Ishikawa (cell line): ENCODE results near the gene DDX47.

Experiments used
- CEBPB ChIP-seq: IDR thresholded peaks from 2 replicates; pipeline ENCODE4 v1.6.1; 2012
- CREB1 ChIP-seq: IDR thresholded peaks from 2 replicates; pipeline ENCODE4 v1.6.1; 2012; ENCODE audit warnings: low read depth
- EGR1 ChIP-seq: IDR thresholded peaks from 2 replicates; pipeline ENCODE4 v1.6.1; 2012
- EP300 ChIP-seq: IDR thresholded peaks from 2 replicates; pipeline ENCODE4 v1.6.1; 2012; ENCODE audit warnings: borderline replicate concordance
- RAD21 ChIP-seq: IDR thresholded peaks from 2 replicates; pipeline ENCODE4 v1.6.1; 2012; ENCODE audit warnings: low read depth
- REST ChIP-seq: IDR thresholded peaks from 2 replicates; pipeline ENCODE4 v1.6.1; 2012; ENCODE audit warnings: low read depth, mild to moderate bottlenecking
- TAF1 ChIP-seq: IDR thresholded peaks from 2 replicates; pipeline ENCODE4 v1.6.1; 2012; ENCODE audit warnings: low read depth, mild to moderate bottlenecking
- USF1 ChIP-seq: IDR thresholded peaks from 2 replicates; pipeline ENCODE4 v1.6.1; 2012
- YY1 ChIP-seq: IDR thresholded peaks from 2 replicates; pipeline ENCODE4 v1.6.1; 2012; ENCODE audit warnings: low read depth
- ZBTB7A ChIP-seq: IDR thresholded peaks from 2 replicates; pipeline ENCODE4 v1.6.1; 2012; ENCODE audit warnings: low read depth

GRCh38 chr12:12817616-12818015 is 4.5 kb downstream of the DDX47 start:
- TF ChIP-seq REST (no peak), TAF1 (no peak), YY1 (no peak), USF1 (no peak), CREB1 (no peak), EGR1 (no peak), EP300 (no peak), RAD21 (no peak), ZBTB7A (no peak), CEBPB (no peak)
